ENCODE data around the gene BAZ1A.

The BAZ1A gene

DNA sequence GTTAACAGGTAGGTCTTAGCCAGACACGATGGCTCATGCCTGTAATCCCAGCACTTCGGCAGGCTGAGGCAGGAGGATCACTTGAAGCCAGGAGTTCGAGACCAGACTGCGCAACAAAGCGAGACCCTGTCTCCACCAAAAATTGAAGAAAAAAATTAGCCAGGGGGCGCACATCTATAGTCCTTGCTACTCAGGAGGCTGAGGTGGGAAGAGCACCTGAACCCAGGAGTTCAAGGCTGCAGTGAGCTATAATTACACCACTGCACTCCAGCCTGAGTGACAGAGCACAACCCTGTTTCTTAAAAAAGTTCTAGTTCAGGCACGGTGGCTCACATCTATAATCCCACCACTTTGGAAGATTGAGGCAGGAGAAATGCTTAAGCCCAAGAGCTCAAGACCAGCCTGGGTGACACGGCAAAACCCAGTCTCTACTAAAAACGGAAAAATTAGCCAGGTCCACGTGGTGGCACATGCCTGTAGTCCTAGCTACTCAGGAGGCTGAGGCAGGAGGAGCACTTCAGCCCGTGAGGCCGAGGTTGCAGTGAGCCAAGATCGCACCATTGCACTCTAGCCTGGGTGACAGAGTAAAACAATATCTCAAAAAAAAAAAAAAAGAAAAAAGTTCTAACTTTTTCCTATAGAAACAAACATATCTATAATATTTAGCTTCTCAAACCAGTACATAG lies 9.1 kb downstream of the BAZ1A start:
- in situ Hi-C loops (cut with HindIII; ENCODE audit: low pct_ligation_motif_present, low pct_unique_long_range_greater_than_20kb, low sequenced_read_pairs): no loop called here
- DNase-seq: no peak

DNA sequence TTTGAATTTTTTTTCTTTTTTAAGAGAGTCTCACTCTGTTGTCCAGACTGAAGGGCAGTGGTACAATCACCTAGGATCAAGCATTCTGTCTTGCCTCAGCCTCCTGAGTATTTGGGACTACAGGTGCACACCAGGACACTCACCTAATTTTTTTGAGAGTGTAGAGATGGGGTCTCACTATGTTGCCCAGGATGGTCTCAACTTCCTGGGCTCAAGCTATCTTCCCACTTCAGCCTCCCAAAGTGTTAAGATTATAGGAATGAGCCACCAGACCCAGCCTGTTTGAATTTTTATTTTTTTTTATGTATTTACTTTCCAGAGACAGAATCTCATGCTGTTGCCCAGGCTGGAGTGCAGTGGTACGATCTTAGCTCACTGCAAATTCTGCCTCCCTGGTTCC lies 11.3 kb downstream of the BAZ1A start:
- in situ Hi-C loops (cut with HindIII; ENCODE audit: low pct_ligation_motif_present, low pct_unique_long_range_greater_than_20kb, low sequenced_read_pairs): no loop called here

GRCh38 chr14:34858765-34859164 lies 16.4 kb downstream of the BAZ1A start:
- in situ Hi-C loops (cut with HindIII; ENCODE audit: low pct_ligation_motif_present, low pct_unique_long_range_greater_than_20kb, low sequenced_read_pairs): no loop called here
- no peak for DNase-seq

More for the DNA sequence above, 11.3 kb downstream of the BAZ1A start:
- no peak for DNase-seq

GRCh38 chr14:34857689-34858449 lies 17.3 kb downstream of the BAZ1A start:
- in situ Hi-C loops (cut with HindIII; ENCODE audit: low pct_ligation_motif_present, low pct_unique_long_range_greater_than_20kb, low sequenced_read_pairs): no loop called here
- DNase-seq: no peak

- in situ Hi-C loops (cut with HindIII; ENCODE audit: low pct_ligation_motif_present, low pct_unique_long_range_greater_than_20kb, low sequenced_read_pairs): no loop called here
- no peak for DNase-seq
These were observed 22.1 kb downstream of the BAZ1A start for GRCh38 chr14:34853041-34853440.

GRCh38 chr14:34851395-34851794 lies 23.8 kb downstream of the BAZ1A start:
- no peak for DNase-seq

GRCh38 chr14:34845869-34846268 lies 29.3 kb downstream of the BAZ1A start:
- DNase-seq: no peak
- in situ Hi-C loops (cut with HindIII; ENCODE audit: low pct_ligation_motif_present, low pct_unique_long_range_greater_than_20kb, low sequenced_read_pairs): no loop called here

More at GRCh38 chr14:34851395-34851794, 23.8 kb downstream of the BAZ1A start:
- in situ Hi-C loops (cut with HindIII; ENCODE audit: low pct_ligation_motif_present, low pct_unique_long_range_greater_than_20kb, low sequenced_read_pairs): no loop called here

DNA sequence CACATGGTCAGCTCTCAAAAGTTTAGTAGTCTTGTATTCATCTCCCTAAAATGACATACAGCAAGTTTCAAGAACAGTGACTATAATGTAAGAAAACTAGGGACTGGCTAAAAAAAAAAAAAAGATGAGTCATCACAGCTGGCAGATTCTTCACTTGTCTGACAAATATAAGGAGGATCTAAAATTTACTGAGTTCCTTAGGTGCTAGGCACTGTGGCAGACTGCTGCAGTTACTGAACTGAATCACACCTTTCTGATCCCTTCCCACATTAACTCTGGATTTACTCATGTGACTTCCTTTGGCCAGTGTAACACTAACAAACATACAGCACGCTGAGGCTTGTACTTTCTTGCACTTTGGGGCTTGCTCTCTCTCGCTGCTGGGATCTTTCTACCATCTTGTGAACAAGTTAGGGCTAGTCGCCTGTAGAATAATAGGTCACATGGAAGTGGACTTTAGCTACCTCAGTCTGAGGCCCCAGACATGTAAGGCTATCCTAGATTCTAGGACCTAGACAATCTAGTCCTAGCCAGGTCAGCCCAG lies 32.1 kb downstream of the BAZ1A start:
- in situ Hi-C loops (cut with HindIII; ENCODE audit: low pct_ligation_motif_present, low pct_unique_long_range_greater_than_20kb, low sequenced_read_pairs): no loop called here
- DNase-seq: peak; percentile 59

DNA sequence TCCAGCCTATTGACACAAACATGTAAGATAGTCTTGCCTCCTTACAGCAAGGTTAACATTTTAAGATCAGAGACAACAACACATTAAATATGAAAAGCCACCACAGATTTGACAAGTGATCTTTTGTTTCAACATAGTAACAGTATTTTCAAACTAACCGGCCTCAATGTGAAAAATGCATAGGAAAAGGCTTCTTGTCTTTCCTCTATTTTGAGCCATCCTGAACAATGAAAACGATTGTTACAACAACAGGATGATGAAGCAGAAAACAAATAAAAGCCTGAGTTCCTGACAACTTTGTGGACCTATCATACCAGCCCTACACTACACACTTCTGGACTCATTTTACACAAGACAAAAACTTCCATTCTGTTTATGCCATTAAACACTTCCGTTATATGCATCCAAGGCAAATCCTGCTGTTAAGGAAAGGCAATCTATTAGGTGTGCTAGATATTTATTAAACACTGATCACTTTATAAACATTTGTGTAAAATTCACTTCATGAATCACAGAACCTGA lies 37.3 kb downstream of the BAZ1A start:
- in situ Hi-C loops (cut with HindIII; ENCODE audit: low pct_ligation_motif_present, low pct_unique_long_range_greater_than_20kb, low sequenced_read_pairs): no loop called here
- DNase-seq: no peak

DNA sequence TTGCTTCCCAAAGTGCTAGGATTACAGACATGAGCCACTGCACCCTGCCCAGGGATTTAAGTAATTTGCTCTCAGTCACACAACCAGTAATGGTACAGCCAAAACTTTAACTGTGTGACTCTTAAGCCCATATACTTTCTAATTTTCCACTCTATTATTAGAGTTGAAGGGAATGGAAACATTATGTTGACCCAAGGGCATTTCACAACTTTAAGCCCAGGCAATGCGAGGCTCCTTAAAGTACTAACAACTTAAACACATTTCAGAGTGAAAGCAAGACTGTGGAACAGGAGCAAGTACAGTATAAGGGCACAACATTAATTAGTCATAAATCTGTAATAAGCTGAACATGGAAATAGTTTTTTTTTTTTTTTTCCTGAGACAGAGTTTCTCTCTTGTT lies 39.8 kb downstream of the BAZ1A start:
- DNase-seq: no peak
- in situ Hi-C loops (cut with HindIII; ENCODE audit: low pct_ligation_motif_present, low pct_unique_long_range_greater_than_20kb, low sequenced_read_pairs): no loop called here

- DNase-seq: no peak
- in situ Hi-C loops (cut with HindIII; ENCODE audit: low pct_ligation_motif_present, low pct_unique_long_range_greater_than_20kb, low sequenced_read_pairs): no loop called here
These were observed 41.3 kb downstream of the BAZ1A start for GRCh38 chr14:34833549-34834523.

GRCh38 chr14:34826661-34827060 lies 48.5 kb downstream of the BAZ1A start:
- in situ Hi-C loops (cut with HindIII; ENCODE audit: low pct_ligation_motif_present, low pct_unique_long_range_greater_than_20kb, low sequenced_read_pairs): no loop called here
- no peak for DNase-seq

DNA sequence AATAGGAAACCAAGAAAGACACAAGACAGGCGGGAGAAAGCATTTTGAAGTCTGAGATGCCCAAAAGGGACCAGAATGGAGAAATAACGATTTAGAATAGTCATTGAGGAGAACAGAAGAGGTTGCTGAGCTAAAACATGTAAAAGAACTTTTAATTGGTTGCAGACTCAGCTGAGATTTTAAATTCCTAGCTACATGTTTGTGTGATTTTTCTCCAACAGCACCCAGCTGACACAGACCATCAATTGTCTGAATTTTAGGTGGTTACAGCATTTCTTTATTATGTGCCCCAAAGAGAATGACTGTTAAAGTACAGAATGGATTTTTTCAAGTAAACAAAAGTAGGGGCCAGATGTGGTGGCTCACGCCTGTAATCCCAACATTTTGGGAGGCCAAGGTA lies 50.3 kb downstream of the BAZ1A start:
- in situ Hi-C loops (cut with HindIII; ENCODE audit: low pct_ligation_motif_present, low pct_unique_long_range_greater_than_20kb, low sequenced_read_pairs): no loop called here

GRCh38 chr14:34824256-34824655 lies 50.9 kb downstream of the BAZ1A start:
- no peak for DNase-seq
- in situ Hi-C loops (cut with HindIII; ENCODE audit: low pct_ligation_motif_present, low pct_unique_long_range_greater_than_20kb, low sequenced_read_pairs): no loop called here

More for the DNA sequence above, 50.3 kb downstream of the BAZ1A start:
- no peak for DNase-seq

DNA sequence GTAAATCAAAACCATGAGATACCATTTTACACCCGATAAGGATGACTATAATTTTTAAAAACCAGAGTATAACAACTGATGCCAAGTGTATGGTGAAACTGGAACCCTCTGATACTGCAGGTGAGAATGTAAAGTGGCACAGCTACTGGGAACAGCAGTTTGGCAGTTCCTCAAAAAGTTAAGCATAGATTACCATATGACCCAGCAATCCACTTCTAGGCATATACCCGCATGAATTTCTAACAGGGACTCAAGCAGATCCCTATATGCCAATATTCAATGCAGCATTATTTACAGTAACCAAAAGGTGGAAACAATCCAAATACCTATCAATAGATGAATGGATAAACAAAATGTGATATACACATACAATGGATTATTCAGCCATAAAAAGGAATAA lies 57.4 kb downstream of the BAZ1A start:
- in situ Hi-C loops (cut with HindIII; ENCODE audit: low pct_ligation_motif_present, low pct_unique_long_range_greater_than_20kb, low sequenced_read_pairs): no loop called here
- no peak for DNase-seq

GRCh38 chr14:34810028-34810427 lies 65.1 kb downstream of the BAZ1A start:
- DNase-seq: no peak
- in situ Hi-C loops (cut with HindIII; ENCODE audit: low pct_ligation_motif_present, low pct_unique_long_range_greater_than_20kb, low sequenced_read_pairs): no loop called here

DNA sequence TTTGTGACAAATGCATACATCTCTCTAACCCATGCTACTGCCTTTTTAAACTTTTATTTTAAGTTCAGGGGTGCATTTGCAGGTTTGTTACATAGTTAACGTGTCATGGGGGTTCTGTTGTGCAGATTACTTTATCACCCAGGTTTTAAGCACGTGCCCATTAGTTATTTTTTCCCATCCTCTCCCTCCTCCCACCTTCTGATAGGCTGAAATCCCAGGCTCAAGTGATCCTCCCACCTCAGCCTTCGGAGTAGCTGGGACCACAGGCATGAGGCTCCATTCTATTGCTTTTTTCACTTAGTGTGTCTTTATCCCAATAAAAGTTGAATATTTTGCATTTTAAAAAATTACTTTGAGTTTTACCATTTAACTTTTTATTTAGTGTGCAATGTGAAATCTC lies 68.9 kb downstream of the BAZ1A start:
- in situ Hi-C loops (cut with HindIII; ENCODE audit: low pct_ligation_motif_present, low pct_unique_long_range_greater_than_20kb, low sequenced_read_pairs): no loop called here

DNA sequence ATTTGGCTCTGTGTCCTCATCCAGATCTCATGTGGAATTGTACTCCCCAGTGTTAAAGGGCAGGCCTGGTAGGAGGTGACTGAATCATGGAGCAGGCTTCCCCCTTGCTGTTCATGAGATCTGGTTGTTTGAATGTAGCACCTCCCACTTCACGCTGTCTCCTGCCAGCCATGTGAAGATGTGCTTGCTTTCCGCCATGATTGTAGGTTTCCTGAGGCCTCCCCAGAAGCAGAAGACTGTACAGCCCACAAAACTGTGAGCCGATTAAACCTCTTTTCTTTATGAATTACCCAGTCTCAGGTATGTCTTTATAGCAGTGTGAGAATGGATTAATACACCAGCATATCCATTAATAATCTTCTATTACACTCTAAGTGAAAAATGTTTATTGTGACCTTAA lies 70.2 kb downstream of the BAZ1A start:
- in situ Hi-C loops (cut with HindIII; ENCODE audit: low pct_ligation_motif_present, low pct_unique_long_range_greater_than_20kb, low sequenced_read_pairs): no loop called here

More for the DNA sequence above, 68.9 kb downstream of the BAZ1A start:
- no peak for DNase-seq

More for the DNA sequence above, 70.2 kb downstream of the BAZ1A start:
- no peak for DNase-seq
